H1 (cell line): Measurements from ENCODE around the gene B3GAT1. TPM values are rescaled to one million over a fixed set of nuclear protein-coding genes. Genes with fewer than 3 reads are reported as not detected.

ENCODE experiments used
- CTCF ChIA-PET: fragments of 300-600 bp; sonication (Branson Sonifier 250); formaldehyde crosslinking; loops from one replicate; lab custom pipeline; 2021; ENCODE audit not compliant: partially characterized antibody; lab: Charles Lee
- POLR2A ChIA-PET: fragments of 300-600 bp; sonication (Branson Sonifier 250); formaldehyde crosslinking; loops from one replicate; lab custom pipeline; 2021; ENCODE audit warnings: inconsistent platforms; ENCODE audit not compliant: partially characterized antibody; lab: Charles Lee
- DNase-seq, 2 experiments: peaks; one replicate each; pipeline versions ENCODE4 v3.0.0 to v3.0.0-alpha.2; 2010 to 2022; ENCODE audit warnings: low spot score in 2 of 2, low read depth in 1 of 2, mixed read lengths in 1 of 2
- FAIRE-seq: peaks from 2 replicates; lab custom pipeline; 2011; peaks lifted over from hg19 to GRCh38; lab: Jason Lieb, UNC
- H2AFZ ChIP-seq: 2 replicates; pipeline ENCODE4 v1.8.1; 2012; ENCODE audit warnings: low read length, inconsistent platforms
- H2AK5ac ChIP-seq: 2 replicates; pipeline ENCODE4 v1.6.1; 2013; ENCODE audit warnings: low read depth, low read length
- H2BK120ac ChIP-seq: replicated peaks from 2 replicates; pipeline ENCODE3; 2013; ENCODE audit warnings: low read depth, low read length, inconsistent platforms
- H2BK12ac ChIP-seq: 2 replicates; pipeline ENCODE4 v1.6.1; 2013; ENCODE audit warnings: low read depth, low read length
- H2BK15ac ChIP-seq: 2 replicates; pipeline ENCODE4 v1.6.1; 2013; ENCODE audit warnings: low read length
- H2BK20ac ChIP-seq: 2 replicates; pipeline ENCODE4 v1.6.1; 2013; ENCODE audit warnings: low read length
- H2BK5ac ChIP-seq: 2 replicates; pipeline ENCODE4 v1.6.1; 2013; ENCODE audit warnings: low read depth, low read length
- H3K14ac ChIP-seq: 2 replicates; pipeline ENCODE4 v1.6.1; 2013; ENCODE audit warnings: inconsistent platforms; ENCODE audit not compliant: insufficient read length
- H3K18ac ChIP-seq: 2 replicates; pipeline ENCODE4 v1.6.1; 2013; ENCODE audit warnings: low read length; ENCODE audit errors: extremely low read depth
- H3K23ac ChIP-seq: 2 replicates; pipeline ENCODE4 v1.6.1; 2013; ENCODE audit warnings: inconsistent platforms; ENCODE audit not compliant: insufficient read length
- H3K23me2 ChIP-seq: 2 replicates; pipeline ENCODE4 v1.6.1; 2013; ENCODE audit warnings: low read depth, low read length
- H3K27ac ChIP-seq: 2 replicates; pipeline ENCODE4 v1.6.1; 2011; ENCODE audit warnings: low read depth, low read length, inconsistent platforms
- H3K27me3 ChIP-seq, 4 experiments: replicated peaks in 1 of 4; 1 replicate in 1 of 4; 2 replicates in 3 of 4; pipeline versions ENCODE4 v1.6.1 to v1.8.1; 2011 to 2013; ENCODE audit warnings: low read length in 3 of 4, mild to moderate bottlenecking in 3 of 4, inconsistent platforms in 2 of 4, mixed read lengths in 2 of 4, moderate library complexity in 1 of 4; ENCODE audit not compliant: control insufficient read depth in 3 of 4, insufficient read depth in 3 of 4; ENCODE audit errors: extremely low read depth in 1 of 4
- H3K36me3 ChIP-seq, 4 experiments: 2 replicates each; pipeline versions ENCODE4 v1.6.1 to v1.8.1; 2011 to 2013; ENCODE audit warnings: mild to moderate bottlenecking in 4 of 4, low read length in 3 of 4, moderate library complexity in 2 of 4, control low read depth in 1 of 4, inconsistent platforms in 1 of 4; ENCODE audit not compliant: insufficient read depth in 4 of 4, control insufficient read depth in 2 of 4
- H3K4ac ChIP-seq: replicated peaks from 2 replicates; pipeline ENCODE3; 2013; ENCODE audit warnings: low read length, low read depth, mixed read lengths, inconsistent platforms; ENCODE audit not compliant: insufficient read length
- H3K4me1 ChIP-seq, 4 experiments: replicated peaks in 1 of 4; 1 replicate in 1 of 4; 2 replicates in 3 of 4; pipeline versions ENCODE4 v1.6.1 to v1.8.1; 2011 to 2013; ENCODE audit warnings: low read length in 3 of 4, inconsistent platforms in 2 of 4, mixed read lengths in 1 of 4; ENCODE audit not compliant: insufficient read depth in 4 of 4, control insufficient read depth in 3 of 4
- H3K4me2 ChIP-seq, 2 experiments: 2 replicates each; pipeline versions ENCODE4 v1.6.1 to v1.8.1; 2011 to 2013; ENCODE audit warnings: low read depth in 2 of 2, low read length in 2 of 2, control low read depth in 1 of 2, inconsistent platforms in 1 of 2, mild to moderate bottlenecking in 1 of 2; ENCODE audit not compliant: insufficient read depth in 1 of 2
- H3K4me3 ChIP-seq, 4 experiments: fragments of 200-600, 300-600 bp in 1 of 4; sonication (generic), shearing (Covaris generic), sonication (Bioruptor Twin) in 1 of 4; 2 replicates each; pipeline versions ENCODE4 v1.5.1 to v1.8.1; 2011 to 2016; ENCODE audit warnings: low read length in 4 of 4, low read depth in 3 of 4, control low read depth in 2 of 4, inconsistent platforms in 2 of 4, mild to moderate bottlenecking in 2 of 4, mixed read lengths in 1 of 4, moderate library complexity in 1 of 4; ENCODE audit not compliant: insufficient read depth in 2 of 4; ENCODE audit errors: extremely low read depth in 1 of 4
- H3K56ac ChIP-seq: replicated peaks from 2 replicates; pipeline ENCODE3; 2013; ENCODE audit warnings: low read depth, mild to moderate bottlenecking, mixed read lengths, low read length, inconsistent platforms; ENCODE audit not compliant: insufficient read length
- H3K79me1 ChIP-seq: 2 replicates; pipeline ENCODE4 v1.6.1; 2013; ENCODE audit warnings: low read depth, low read length, control low read depth
- H3K79me2 ChIP-seq, 2 experiments: 2 replicates each; pipeline versions ENCODE4 v1.6.1 to v1.8.1; 2012 to 2013; ENCODE audit warnings: low read length in 2 of 2, mild to moderate bottlenecking in 2 of 2, inconsistent platforms in 1 of 2; ENCODE audit not compliant: insufficient read depth in 2 of 2, control insufficient read depth in 1 of 2
- H3K9ac ChIP-seq, 4 experiments: replicated peaks in 1 of 4; 1 replicate in 1 of 4; 2 replicates in 3 of 4; pipeline versions ENCODE4 v1.6.1 to v1.8.1; 2011 to 2013; ENCODE audit warnings: low read depth in 3 of 4, low read length in 3 of 4, control low read depth in 2 of 4, mild to moderate bottlenecking in 2 of 4, moderate library complexity in 2 of 4, inconsistent platforms in 1 of 4; ENCODE audit errors: extremely low read depth in 1 of 4
- H3K9me3 ChIP-seq, 2 experiments: 2 replicates each; pipeline versions ENCODE4 v1.6.1 to v1.8.1; 2012 to 2013; ENCODE audit warnings: mild to moderate bottlenecking in 2 of 2, moderate library complexity in 2 of 2, control low read depth in 1 of 2, inconsistent platforms in 1 of 2, low read depth in 1 of 2, low read length in 1 of 2, mixed read lengths in 1 of 2; ENCODE audit not compliant: insufficient read depth in 2 of 2
- H4K20me1 ChIP-seq, 2 experiments: replicated peaks in 1 of 2; 2 replicates each; pipeline versions ENCODE3 to v1.8.1; 2011 to 2013; ENCODE audit warnings: inconsistent platforms in 2 of 2, low read length in 2 of 2, mild to moderate bottlenecking in 1 of 2; ENCODE audit not compliant: insufficient read depth in 2 of 2, control insufficient read depth in 1 of 2
- H4K5ac ChIP-seq: 2 replicates; pipeline ENCODE4 v1.6.1; 2013; ENCODE audit warnings: low read length, low read depth, mixed read lengths, inconsistent platforms; ENCODE audit not compliant: insufficient read length
- H4K8ac ChIP-seq: 2 replicates; pipeline ENCODE4 v1.8.0; 2013; ENCODE audit warnings: mild to moderate bottlenecking, moderate library complexity, low read length, inconsistent platforms; ENCODE audit not compliant: insufficient read depth; ENCODE audit errors: extremely low read depth
- H4K91ac ChIP-seq: replicated peaks from 2 replicates; pipeline ENCODE3; 2013; ENCODE audit warnings: low read length, mixed read lengths, inconsistent platforms; ENCODE audit not compliant: insufficient read length
- BACH1 ChIP-seq: IDR thresholded peaks from 2 replicates; pipeline ENCODE4 v1.6.1; 2012; ENCODE audit warnings: low read length, improper control_type of control experiment
- CHD2 ChIP-seq: IDR thresholded peaks from 2 replicates; pipeline ENCODE4 v1.6.1; 2012; ENCODE audit warnings: low read length, improper control_type of control experiment
- EP300 ChIP-seq, 2 experiments: IDR thresholded peaks; 1 replicate in 1 of 2; 2 replicates in 1 of 2; pipeline ENCODE4 v1.6.1; 2011 to 2012; ENCODE audit warnings: low read depth in 2 of 2, low read length in 2 of 2, mild to moderate bottlenecking in 2 of 2, borderline replicate concordance in 1 of 2, inconsistent platforms in 1 of 2, moderate library complexity in 1 of 2
- JUND ChIP-seq: IDR thresholded peaks from 2 replicates; pipeline ENCODE4 v1.6.1; 2011; ENCODE audit warnings: mild to moderate bottlenecking, improper control_type of control experiment, low read length
- KDM5A ChIP-seq: fragments of 200-600 bp; IDR thresholded peaks from 2 replicates; pipeline ENCODE4 v1.7.1; 2012; ENCODE audit warnings: mild to moderate bottlenecking, low read length, inconsistent platforms, mixed read lengths
- RAD21 ChIP-seq, 2 experiments: IDR thresholded peaks in 1 of 2; conservative IDR thresholded peaks in 1 of 2; 2 replicates each; pipeline ENCODE4 v1.6.1; 2011; ENCODE audit warnings: low read depth in 2 of 2, low read length in 2 of 2, improper control_type of control experiment in 1 of 2, inconsistent platforms in 1 of 2, mild to moderate bottlenecking in 1 of 2, moderate library complexity in 1 of 2
- SAP30 ChIP-seq: fragments of 300-600 bp; sonication (generic); IDR thresholded peaks from 2 replicates; pipeline ENCODE4 v1.7.1; 2012; ENCODE audit warnings: low read length, moderate library complexity, mild to moderate bottlenecking, inconsistent platforms; ENCODE audit not compliant: insufficient read depth, insufficient replicate concordance
- SIRT6 ChIP-seq: IDR thresholded peaks from one replicate; pipeline ENCODE4 v1.7.1; 2012; ENCODE audit warnings: low read length, inconsistent platforms
- SP1 ChIP-seq: IDR thresholded peaks from 2 replicates; pipeline ENCODE4 v1.6.1; 2011; ENCODE audit warnings: low read depth, low read length
- TAF1 ChIP-seq: IDR thresholded peaks from 2 replicates; pipeline ENCODE4 v1.6.1; 2011; ENCODE audit warnings: mild to moderate bottlenecking, low read depth, low read length
- TAF7 ChIP-seq: optimal IDR thresholded peaks from 2 replicates; pipeline ENCODE3; 2011; ENCODE audit warnings: low read depth, mild to moderate bottlenecking, inconsistent platforms, low read length, moderate library complexity, borderline replicate concordance
- WGBS, 2 experiments: shearing (Covaris generic) in 1 of 2; methylation state at CpG; one replicate each; pipeline versions ENCODE4 v1.1.6 to v1.1.7; 2013 to 2015; ENCODE audit warnings: low lambda C conversion rate in 2 of 2, mixed read lengths in 2 of 2, inconsistent platforms in 1 of 2, low coverage in 1 of 2, missing lambda C conversion rate in 1 of 2; ENCODE audit not compliant: insufficient replicate concordance in 2 of 2, insufficient coverage in 1 of 2, insufficient read length in 1 of 2; ENCODE audit errors: extremely low coverage in 1 of 2, missing lambda C conversion rate in 1 of 2; 5-methylcytosine and 5-hydroxymethylcytosine counted together
- polyA plus RNA-seq, 7 experiments: library from polyadenylated mRNA; depleted of rRNA in 3 of 7; stranded (reverse) in 5 of 7; unstranded in 2 of 7; fragments of >200 nt in 5 of 7; fragments of 200-250 nt in 2 of 7; gene quantifications; 1 replicate in 5 of 7; 2 replicates in 1 of 7; 4 replicates in 1 of 7; pipeline versions ENCODE4 v1.2.1 to v1.2.3, GENCODE V29; 2011 to 2013; ENCODE audit warnings: missing spikeins in 2 of 7, mixed read lengths in 2 of 7
- total RNA-seq: library from RNA; stranded (reverse); fragmentation: NEBNext Ultra II Directional; extraction: Animal tissue kit (Norgen Biotek cat#: 25700); gene quantifications from 2 replicates; pipeline ENCODE4 v1.2.1, GENCODE V29; 2021
- TF ChIP-seq, protein P1 (sequence below): IDR thresholded peaks from 2 replicates; pipeline ENCODE4 v1.6.1; 2011; ENCODE audit warnings: low read length, improper control_type of control experiment

Gene B3GAT1
- total and polyA plus RNA-seq, 2 of the 8 experiments (the other 6 are each of a cell fraction or from before 2014, with no cell fraction given), result 19.7 to 32.4 TPM

DNA sequence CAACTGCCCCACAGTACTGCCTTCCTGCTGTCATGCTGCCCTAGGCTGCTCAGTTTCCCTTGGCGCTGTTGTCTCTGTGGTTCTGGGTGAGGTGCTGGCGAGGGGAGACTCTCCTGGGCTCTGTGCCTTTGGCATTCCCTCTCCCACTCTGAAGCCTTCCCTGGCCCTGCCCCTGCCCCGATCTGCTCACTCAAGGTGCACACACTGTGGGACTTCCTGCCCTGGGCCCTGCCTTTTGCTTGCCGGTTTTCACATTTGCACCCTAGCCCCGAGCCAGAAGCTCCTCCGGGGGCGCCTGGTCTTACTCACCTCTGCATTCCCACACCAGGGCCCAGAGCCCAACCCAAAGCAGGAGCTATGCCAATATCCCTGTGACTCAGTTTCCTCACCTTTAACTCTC, 12.0 kb downstream of the B3GAT1 start:
- ChIA-PET CTCF (interaction anchor here (1.1 to 1.8 kb wide), 3 partner anchors 12 to 40 kb away, joined by 4 to 9 read pairs (median 5); partner anchors contain the start of gene B3GAT1), POLR2A (interaction anchor here (1.3 kb wide), 1 partner anchor 11 kb away, joined by 3 read pairs; no protein-coding TSS in a partner anchor)
- Histone ChIP-seq H3K9ac (no peak overlapping the region), H4K91ac (no peak overlapping the region), H3K56ac (no peak overlapping the region), H3K4me1 (peaks cover 0 to 12% (median 3%) of the 10 kb centered on the region in 4 experiments; a peak in 2 of 7 replicates), H3K4me3 (no peak overlapping the region), H2BK12ac (no peak overlapping the region), H3K27me3 (no peaks in the 10 kb centered on the region), H3K23me2 (0 out of 2 replicates have a peak, but pooled peaks cover 2% of the 10 kb centered on the region), H3K23ac (no peak overlapping the region), H3K4ac (no peak overlapping the region), H2BK120ac (no peak overlapping the region), H2BK5ac (no peak overlapping the region), H4K20me1 (peaks cover 6 to 32% of the 10 kb centered on the region in 2 experiments), H3K14ac (no peak overlapping the region), H2BK15ac (no peak overlapping the region), H3K9me3 (no peaks in the 10 kb centered on the region), H3K27ac (no peak overlapping the region), H4K8ac (no peak overlapping the region), H3K18ac (no peak overlapping the region), H2BK20ac (no peak overlapping the region), H3K4me2 (no peak overlapping the region), H3K79me1 (peaks cover 11% of the 10 kb centered on the region), H4K5ac (no peak overlapping the region), H3K79me2 (peaks cover 0 to 49% of the 10 kb centered on the region in 2 experiments; a peak in 1 of 4 replicates), H3K36me3 (peaks cover 0 to 4% (median 0%) of the 10 kb centered on the region in 4 experiments; a peak in 1 of 8 replicates), H2AFZ (no peak overlapping the region), H2AK5ac (0 out of 2 replicates have a peak overlapping the region, but pooled peaks have one; percentile 53)
- DNase-seq (no peak), FAIRE-seq (no peak)
- WGBS, 2 experiments, result 90% methylated on average over 7 of the region's 7 CpGs; no CpG with 5 or more reads in 1 of the 2 experiments
- TF ChIP-seq EP300 (IDR thresholded peaks at IDR 0.05; ENCODE audit: borderline replicate concordance in 1 of 2, low read depth in 2 of 2, low read length in 2 of 2) (no peak), RAD21 (IDR thresholded peaks at IDR 0.05 in 1 of 2, conservative IDR thresholded peaks at IDR 0.05 in 1 of 2; ENCODE audit: low read depth in 2 of 2, low read length in 2 of 2) (no peak), KDM5A (no peak), CHD2 (no peak), TAF7 (no peak), JUND (no peak), SP1 (no peak), TAF1 (no peak), SAP30 (no peak), SIRT6 (no peak), BACH1 (no peak)
- TF ChIP-seq, protein P1, sequence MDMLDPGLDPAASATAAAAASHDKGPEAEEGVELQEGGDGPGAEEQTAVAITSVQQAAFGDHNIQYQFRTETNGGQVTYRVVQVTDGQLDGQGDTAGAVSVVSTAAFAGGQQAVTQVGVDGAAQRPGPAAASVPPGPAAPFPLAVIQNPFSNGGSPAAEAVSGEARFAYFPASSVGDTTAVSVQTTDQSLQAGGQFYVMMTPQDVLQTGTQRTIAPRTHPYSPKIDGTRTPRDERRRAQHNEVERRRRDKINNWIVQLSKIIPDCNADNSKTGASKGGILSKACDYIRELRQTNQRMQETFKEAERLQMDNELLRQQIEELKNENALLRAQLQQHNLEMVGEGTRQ, result no peak
